Vagina (tissue), 2 donors: ENCODE measurements around the gene S100B. TPM values are rescaled to one million over a fixed set of nuclear protein-coding genes. Genes with fewer than 3 reads are reported as not detected.

Experiments used
- DNase-seq, 2 donors: peaks; one replicate each; pipeline ENCODE4 v3.0.0-alpha.2; 2017; ENCODE audit errors: extremely low spot score in 2 of 2
- H3K27ac ChIP-seq: fragments of 200-600 bp; sonication (generic); one replicate; pipeline ENCODE4 v1.5.1; 2019
- H3K27me3 ChIP-seq: fragments of 200-600 bp; sonication (generic); one replicate; pipeline ENCODE4 v1.5.1; 2019
- H3K36me3 ChIP-seq, 2 donors: fragments of 200-600 bp; sonication (generic); one replicate each; pipeline ENCODE4 v1.5.1; 2017 to 2019
- H3K4me1 ChIP-seq: fragments of 200-600 bp; sonication (generic); one replicate; pipeline ENCODE4 v1.5.1; 2019
- H3K4me3 ChIP-seq, 2 donors: fragments of 200-600 bp; sonication (generic); 1 replicate in 1 of 2; 2 replicates in 1 of 2; pipeline ENCODE4 v1.5.1; 2016 to 2019
- H3K9me3 ChIP-seq: fragments of 200-600 bp; sonication (generic); one replicate; pipeline ENCODE4 v1.5.1; 2019
- POLR2A ChIP-seq, 2 donors: fragments of 450-650 bp; IDR thresholded peaks; one replicate each; pipeline ENCODE4 v1.6.1; 2017; ENCODE audit warnings: antibody characterized with exemption in 2 of 2, mild to moderate bottlenecking in 2 of 2, moderate library complexity in 2 of 2
- POLR2AphosphoS5 ChIP-seq, 2 donors: sonication (generic); formaldehyde crosslinking; IDR thresholded peaks; one replicate each; pipeline ENCODE4 v1.9.0; 2017; ENCODE audit warnings: antibody characterized with exemption in 2 of 2, mild to moderate bottlenecking in 2 of 2, low read depth in 1 of 2; ENCODE audit not compliant: insufficient read depth in 1 of 2
- intact Hi-C: fragments of 100-400 bp; cut with DNase I; formaldehyde crosslinking; loops from one replicate; pipeline ENCODE4 v1.15.1; 2023
- total RNA-seq: library from RNA; depleted of rRNA; stranded (reverse); fragments of >200 nt; gene quantifications from one replicate; pipeline ENCODE4 v1.2.3, GENCODE V29; 2016
- TF ChIP-seq, protein P1 (sequence below), 3 experiments: fragments of 450-650 bp in 2 of 3; fragments of 200-600 bp in 1 of 3; sonication (generic) in 1 of 3; IDR thresholded peaks; one replicate each; pipeline ENCODE4 v1.5.1; 2017 to 2019; ENCODE audit warnings: antibody characterized with exemption in 3 of 3, mild to moderate bottlenecking in 2 of 3, moderate library complexity in 2 of 3

The S100B gene
- total RNA-seq, 1 donor from 2014 or later, result 19.9 TPM

DNA sequence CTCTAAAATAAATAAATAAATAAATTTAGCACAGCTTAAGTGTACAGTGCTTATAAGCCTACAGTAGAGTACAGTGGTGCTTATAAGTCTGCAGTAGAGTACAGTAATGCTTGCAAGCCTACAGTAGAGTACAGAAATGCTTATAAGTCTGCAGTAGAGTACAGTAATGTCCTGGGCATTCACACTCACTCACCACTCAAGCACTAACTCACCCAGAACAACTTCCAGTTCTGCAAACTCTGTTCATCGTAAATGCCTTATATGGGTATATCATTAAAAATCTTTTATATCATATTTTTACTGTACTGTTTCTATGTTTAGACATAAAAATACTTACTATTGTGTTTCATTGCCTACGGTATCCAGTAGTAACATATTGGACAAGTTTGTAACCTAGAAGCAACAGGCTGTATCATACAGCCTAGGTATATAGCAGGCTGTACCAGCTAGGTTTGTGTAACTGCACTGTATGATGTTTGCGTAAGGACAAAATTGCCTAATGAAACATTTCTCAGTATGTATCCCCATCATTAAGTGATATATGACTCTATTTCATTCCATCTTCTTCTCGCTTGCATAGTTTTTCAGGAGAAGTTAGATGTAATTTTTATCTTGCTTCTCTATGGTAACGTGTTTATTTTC, 14.0 kb upstream of the S100B start:
- H3K27ac ChIP-seq, result no peak overlapping the region
- no peaks in the 10 kb centered on the region for H3K4me1 ChIP-seq
- H3K27me3 ChIP-seq, result no peaks in the 10 kb centered on the region
- H3K36me3 ChIP-seq, result no peaks in the 10 kb centered on the region
- no peak for TF ChIP-seq POLR2A (IDR thresholded peaks at IDR 0.05)
- no peak for DNase-seq
- H3K4me3 ChIP-seq, result no peak overlapping the region
- no peaks in the 10 kb centered on the region for H3K9me3 ChIP-seq
- intact Hi-C loops, result no loop called here

DNA sequence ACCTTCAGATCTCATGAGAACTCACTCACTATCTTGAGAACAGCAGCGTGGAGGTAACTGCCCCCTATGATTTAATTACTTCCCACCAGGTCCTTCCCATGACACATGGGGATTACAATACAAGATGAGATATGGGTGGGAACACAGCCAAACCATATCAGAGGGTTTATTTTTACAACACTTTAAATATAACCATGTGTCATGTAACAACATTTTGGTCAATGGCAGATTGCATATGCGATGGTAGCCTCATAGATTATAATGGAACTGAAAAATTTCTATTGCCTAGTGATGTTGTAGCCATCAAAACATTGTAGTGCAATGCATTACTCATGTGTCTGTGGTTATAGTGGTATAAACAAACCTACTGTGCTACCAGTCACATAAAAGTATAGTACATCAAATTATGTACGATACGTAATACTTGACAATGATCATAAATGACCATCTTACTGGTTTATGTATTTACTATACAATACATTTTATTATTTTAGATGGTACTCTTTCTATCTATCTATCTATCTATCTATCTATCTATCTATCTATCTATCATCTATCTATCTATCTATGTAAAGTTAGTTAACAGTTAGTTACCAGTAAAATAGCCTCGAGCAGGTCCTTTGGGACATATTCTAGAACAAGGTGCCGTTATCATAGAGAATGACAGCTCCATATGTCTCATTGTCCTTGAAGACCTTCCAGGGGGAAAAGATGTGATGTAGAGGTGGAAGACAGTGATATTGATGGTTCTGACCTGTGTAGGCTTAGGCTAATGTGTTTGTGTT, 12.6 kb upstream of the S100B start:
- Histone ChIP-seq H3K27me3 (no peaks in the 10 kb centered on the region), H3K27ac (no peak overlapping the region), H3K9me3 (no peaks in the 10 kb centered on the region), H3K4me1 (no peaks in the 10 kb centered on the region), H3K36me3 (no peaks in the 10 kb centered on the region), H3K4me3 (no peak overlapping the region)
- intact Hi-C loops, result no loop called here
- DNase-seq, result no peak
- TF ChIP-seq POLR2A (IDR thresholded peaks at IDR 0.05), result no peak
- TF ChIP-seq, protein P1, sequence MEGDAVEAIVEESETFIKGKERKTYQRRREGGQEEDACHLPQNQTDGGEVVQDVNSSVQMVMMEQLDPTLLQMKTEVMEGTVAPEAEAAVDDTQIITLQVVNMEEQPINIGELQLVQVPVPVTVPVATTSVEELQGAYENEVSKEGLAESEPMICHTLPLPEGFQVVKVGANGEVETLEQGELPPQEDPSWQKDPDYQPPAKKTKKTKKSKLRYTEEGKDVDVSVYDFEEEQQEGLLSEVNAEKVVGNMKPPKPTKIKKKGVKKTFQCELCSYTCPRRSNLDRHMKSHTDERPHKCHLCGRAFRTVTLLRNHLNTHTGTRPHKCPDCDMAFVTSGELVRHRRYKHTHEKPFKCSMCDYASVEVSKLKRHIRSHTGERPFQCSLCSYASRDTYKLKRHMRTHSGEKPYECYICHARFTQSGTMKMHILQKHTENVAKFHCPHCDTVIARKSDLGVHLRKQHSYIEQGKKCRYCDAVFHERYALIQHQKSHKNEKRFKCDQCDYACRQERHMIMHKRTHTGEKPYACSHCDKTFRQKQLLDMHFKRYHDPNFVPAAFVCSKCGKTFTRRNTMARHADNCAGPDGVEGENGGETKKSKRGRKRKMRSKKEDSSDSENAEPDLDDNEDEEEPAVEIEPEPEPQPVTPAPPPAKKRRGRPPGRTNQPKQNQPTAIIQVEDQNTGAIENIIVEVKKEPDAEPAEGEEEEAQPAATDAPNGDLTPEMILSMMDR (IDR thresholded peaks at IDR 0.05), result no peak
- no peak for TF ChIP-seq POLR2AphosphoS5 (IDR thresholded peaks at IDR 0.05; ENCODE audit: insufficient read depth in 1 of 2, low read depth in 1 of 2)

DNA sequence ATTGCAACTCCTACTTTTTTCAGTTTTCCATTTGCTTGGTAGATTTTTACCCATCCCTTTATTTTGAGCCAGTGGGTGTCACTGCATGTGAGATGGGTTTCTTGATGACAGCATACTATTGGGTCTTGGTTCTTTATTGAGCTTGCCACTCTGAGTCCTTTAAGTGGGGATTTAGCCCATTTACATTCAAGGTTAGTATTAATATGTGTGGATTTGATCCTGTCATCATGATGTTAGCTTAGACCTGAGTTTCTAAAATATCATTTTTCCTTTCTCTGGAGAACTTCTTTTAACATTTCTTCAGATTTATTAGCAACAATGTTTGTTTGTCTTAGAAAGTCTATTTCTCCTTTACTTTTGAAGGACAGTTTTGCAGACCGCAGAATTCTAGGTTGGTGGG, 11.8 kb upstream of the S100B start:
- TF ChIP-seq POLR2A (IDR thresholded peaks at IDR 0.05) (no peak), POLR2AphosphoS5 (IDR thresholded peaks at IDR 0.05; ENCODE audit: insufficient read depth in 1 of 2, low read depth in 1 of 2) (no peak)
- DNase-seq, result no peak
- Histone ChIP-seq H3K4me3 (no peak overlapping the region), H3K36me3 (no peaks in the 10 kb centered on the region), H3K27ac (no peak overlapping the region), H3K27me3 (no peaks in the 10 kb centered on the region), H3K4me1 (no peaks in the 10 kb centered on the region), H3K9me3 (no peaks in the 10 kb centered on the region)
- intact Hi-C loops, result no loop called here

DNA sequence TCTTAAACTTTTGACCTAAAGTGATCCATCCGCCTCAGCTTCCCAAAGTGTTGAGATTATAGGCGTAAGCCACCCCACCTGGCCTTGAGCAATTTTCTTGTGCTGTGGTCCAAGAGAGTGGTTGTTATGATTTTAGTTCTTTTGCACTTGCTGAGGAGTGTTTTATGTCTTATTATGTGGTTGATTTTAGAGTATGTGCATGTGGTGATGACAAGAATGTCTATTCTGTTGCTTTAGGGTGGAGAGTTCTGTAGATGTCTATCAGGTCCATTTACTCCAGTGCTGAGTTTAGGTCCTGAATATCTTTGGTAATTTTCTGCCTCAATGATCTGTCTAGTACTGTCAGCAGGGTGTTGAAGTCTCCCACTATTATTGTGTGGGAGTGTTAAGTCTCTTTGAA, 11.2 kb upstream of the S100B start:
- no peak for DNase-seq
- no peak overlapping the region for H3K4me3 ChIP-seq
- H3K9me3 ChIP-seq, result no peaks in the 10 kb centered on the region
- H3K36me3 ChIP-seq, result no peaks in the 10 kb centered on the region
- intact Hi-C loops, result no loop called here
- no peaks in the 10 kb centered on the region for H3K4me1 ChIP-seq
- TF ChIP-seq POLR2AphosphoS5 (IDR thresholded peaks at IDR 0.05; ENCODE audit: insufficient read depth in 1 of 2, low read depth in 1 of 2), result no peak
- no peak for TF ChIP-seq POLR2A (IDR thresholded peaks at IDR 0.05)
- no peaks in the 10 kb centered on the region for H3K27me3 ChIP-seq
- H3K27ac ChIP-seq, result no peak overlapping the region

DNA sequence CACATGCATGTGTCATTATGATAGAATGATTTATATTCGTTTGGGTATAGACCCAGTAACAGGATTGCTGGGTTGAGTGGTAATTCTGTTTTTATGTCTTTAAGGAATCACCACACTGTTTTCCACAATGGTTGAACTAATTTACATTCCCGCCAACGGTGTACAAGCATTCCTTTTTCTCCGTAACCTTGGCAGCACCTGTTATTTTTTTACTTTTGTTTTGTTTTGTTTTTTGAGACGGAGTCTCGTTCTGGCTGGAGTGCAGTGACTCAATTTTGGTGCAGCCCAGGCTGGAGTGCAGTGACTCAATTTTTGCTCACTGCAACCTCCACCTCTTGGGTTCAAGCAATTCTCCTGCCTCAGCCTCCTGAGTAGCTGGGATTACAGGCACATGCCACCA, 8.5 kb upstream of the S100B start:
- no peaks in the 10 kb centered on the region for H3K36me3 ChIP-seq
- intact Hi-C loops, result no loop called here
- H3K27me3 ChIP-seq, result no peaks in the 10 kb centered on the region
- H3K4me1 ChIP-seq, result no peaks in the 10 kb centered on the region
- no peak for DNase-seq
- no peak overlapping the region for H3K4me3 ChIP-seq
- H3K9me3 ChIP-seq, result no peaks in the 10 kb centered on the region
- no peak overlapping the region for H3K27ac ChIP-seq
- TF ChIP-seq POLR2A (IDR thresholded peaks at IDR 0.05) (no peak), POLR2AphosphoS5 (IDR thresholded peaks at IDR 0.05; ENCODE audit: insufficient read depth in 1 of 2, low read depth in 1 of 2) (no peak)
- TF ChIP-seq, protein P1 (IDR thresholded peaks at IDR 0.05), result no peak

DNA sequence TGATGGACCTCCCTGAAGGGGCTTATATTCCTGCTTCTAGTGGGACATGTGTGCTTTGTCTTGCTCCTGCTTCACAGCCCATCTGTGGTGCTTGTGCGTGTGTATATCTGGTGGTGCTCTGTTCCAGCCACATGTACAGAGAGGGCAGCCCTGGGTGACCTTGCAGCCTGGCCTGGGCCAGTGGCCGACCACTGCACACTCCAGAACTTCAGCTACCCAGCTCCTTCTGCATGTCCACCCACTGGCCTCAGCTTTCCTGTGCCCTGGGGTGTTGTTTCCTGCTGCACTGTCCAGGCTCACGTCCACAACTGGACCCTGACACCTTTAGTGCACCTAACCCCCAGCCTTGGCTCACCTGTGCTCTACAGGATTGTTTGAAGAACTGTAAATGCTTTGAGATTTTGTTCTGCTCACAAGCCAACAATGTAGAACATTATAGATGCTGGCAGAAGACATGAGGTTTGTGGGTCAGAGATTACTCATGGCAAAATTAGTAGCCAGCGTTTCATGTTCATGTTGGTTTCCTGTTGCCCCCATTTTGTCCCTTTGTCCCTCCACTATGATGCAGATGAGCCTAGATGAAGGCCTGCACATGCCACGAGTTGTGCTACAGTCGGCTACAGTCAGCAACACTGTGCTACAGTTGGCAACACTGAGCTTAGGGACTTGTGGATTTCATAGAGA, 5.3 kb upstream of the S100B start:
- no peaks in the 10 kb centered on the region for H3K36me3 ChIP-seq

More for the DNA sequence above, 5.3 kb upstream of the S100B start:
- no peak overlapping the region for H3K27ac ChIP-seq
- no peak for DNase-seq
- H3K9me3 ChIP-seq, result no peaks in the 10 kb centered on the region
- H3K27me3 ChIP-seq, result no peaks in the 10 kb centered on the region
- no peak overlapping the region for H3K4me3 ChIP-seq
- TF ChIP-seq, protein P1 (IDR thresholded peaks at IDR 0.05), result no peak
- no peak for TF ChIP-seq POLR2AphosphoS5 (IDR thresholded peaks at IDR 0.05; ENCODE audit: insufficient read depth in 1 of 2, low read depth in 1 of 2)
- no peak for TF ChIP-seq POLR2A (IDR thresholded peaks at IDR 0.05)
- intact Hi-C loops, result no loop called here
- H3K4me1 ChIP-seq, result no peaks in the 10 kb centered on the region
